ENCODE data around the gene GTF3C1.

GRCh38 chr16:27441998-27442397, 107.7 kb downstream of the GTF3C1 start:
- no peak for TF ChIP-seq CHD1 (IDR thresholded peaks at IDR 0.05; ENCODE audit: low read depth, low read length)
- no peak for TF ChIP-seq HDAC6 (IDR thresholded peaks at IDR 0.05; ENCODE audit: low read depth, low read length)
- TF ChIP-seq TAF7 (optimal IDR thresholded peaks at IDR 0.05; ENCODE audit: borderline replicate concordance, low read depth, low read length), result no peak
- no peak for TF ChIP-seq USF2 (IDR thresholded peaks at IDR 0.05; ENCODE audit: low read length)
- no peak for TF ChIP-seq POLR2AphosphoS5 (IDR thresholded peaks at IDR 0.05; ENCODE audit: low read depth, low read length)
- TF ChIP-seq JUN (IDR thresholded peaks at IDR 0.05; ENCODE audit: low read depth, low read length), result no peak
- TF ChIP-seq YY1 (IDR thresholded peaks at IDR 0.05; ENCODE audit: low read depth, low read length), result no peak
- no peak for TF ChIP-seq CTCF (IDR thresholded peaks at IDR 0.05; ENCODE audit: control extremely low read depth in 1 of 3, insufficient read depth in 1 of 3, low read depth in 1 of 3, low read length in 3 of 3)
- no peak for TF ChIP-seq CEBPB (IDR thresholded peaks at IDR 0.05; ENCODE audit: low read depth, low read length)
